ENCODE results near the gene RETREG3. TPM values are rescaled to one million over a fixed set of nuclear protein-coding genes. Genes with fewer than 3 reads are reported as not detected.

The RETREG3 gene
- polyA plus RNA-seq, 4 donors, result 38.0 to 58.7 (median 46.7) TPM

- DNase-seq (ENCODE audit: low read depth in 4 of 4, low spot score in 3 of 4), result no peak
Measured at GRCh38 chr17:42613699-42614295, 4.6 kb upstream of the RETREG3 start.

GRCh38 chr17:42612013-42612412 lies 2.8 kb upstream of the RETREG3 start:
- no peak for DNase-seq (ENCODE audit: low read depth in 4 of 4, low spot score in 3 of 4)

DNA sequence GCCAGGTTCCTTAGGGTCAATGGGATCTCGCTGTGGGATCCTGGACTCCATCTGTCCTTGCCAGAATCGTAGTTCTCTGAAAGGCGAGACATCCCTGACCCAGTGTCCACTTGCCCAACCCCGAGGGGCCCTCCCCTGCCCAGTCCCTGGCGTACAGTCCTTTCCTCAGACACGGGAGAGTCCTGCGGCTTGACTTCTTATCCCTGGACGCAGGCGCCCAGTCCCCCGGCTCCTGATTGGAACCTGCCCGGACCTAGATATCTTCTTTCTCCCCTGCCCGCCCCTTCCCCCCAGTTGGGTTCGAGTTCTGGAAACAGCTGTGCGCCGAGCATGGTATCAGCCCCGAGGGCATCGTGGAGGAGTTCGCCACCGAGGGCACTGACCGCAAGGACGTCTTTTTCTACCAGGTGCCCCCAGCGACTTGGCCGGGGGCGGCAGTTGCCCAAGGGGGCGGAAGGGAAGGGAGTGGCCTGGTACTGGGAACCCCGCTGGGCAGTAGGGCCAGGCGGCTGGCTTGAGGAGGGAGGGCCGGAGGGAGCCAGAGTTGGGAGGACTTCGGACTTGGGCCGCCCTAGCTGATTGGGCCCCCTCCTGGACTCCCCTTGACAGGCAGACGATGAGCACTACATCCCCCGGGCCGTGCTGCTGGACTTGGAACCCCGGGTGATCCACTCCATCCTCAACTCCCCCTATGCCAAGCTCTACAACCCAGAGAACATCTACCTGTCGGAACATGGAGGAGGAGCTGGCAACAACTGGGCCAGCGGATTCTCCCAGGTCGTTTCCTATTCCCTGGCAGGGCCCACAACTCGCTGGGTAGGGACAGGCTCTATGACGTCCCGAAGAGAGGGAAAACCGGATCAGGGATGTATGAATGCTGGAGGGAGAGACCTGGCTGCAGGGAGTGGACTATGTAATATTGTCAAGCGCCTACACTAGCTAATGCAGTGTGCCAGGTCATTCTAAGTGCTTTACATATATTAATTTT lies 934 bp upstream of the RETREG3 start:
- DNase-seq (ENCODE audit: low read depth in 4 of 4, low spot score in 3 of 4), result peak in 1 of 4 donors; percentile 15

DNA sequence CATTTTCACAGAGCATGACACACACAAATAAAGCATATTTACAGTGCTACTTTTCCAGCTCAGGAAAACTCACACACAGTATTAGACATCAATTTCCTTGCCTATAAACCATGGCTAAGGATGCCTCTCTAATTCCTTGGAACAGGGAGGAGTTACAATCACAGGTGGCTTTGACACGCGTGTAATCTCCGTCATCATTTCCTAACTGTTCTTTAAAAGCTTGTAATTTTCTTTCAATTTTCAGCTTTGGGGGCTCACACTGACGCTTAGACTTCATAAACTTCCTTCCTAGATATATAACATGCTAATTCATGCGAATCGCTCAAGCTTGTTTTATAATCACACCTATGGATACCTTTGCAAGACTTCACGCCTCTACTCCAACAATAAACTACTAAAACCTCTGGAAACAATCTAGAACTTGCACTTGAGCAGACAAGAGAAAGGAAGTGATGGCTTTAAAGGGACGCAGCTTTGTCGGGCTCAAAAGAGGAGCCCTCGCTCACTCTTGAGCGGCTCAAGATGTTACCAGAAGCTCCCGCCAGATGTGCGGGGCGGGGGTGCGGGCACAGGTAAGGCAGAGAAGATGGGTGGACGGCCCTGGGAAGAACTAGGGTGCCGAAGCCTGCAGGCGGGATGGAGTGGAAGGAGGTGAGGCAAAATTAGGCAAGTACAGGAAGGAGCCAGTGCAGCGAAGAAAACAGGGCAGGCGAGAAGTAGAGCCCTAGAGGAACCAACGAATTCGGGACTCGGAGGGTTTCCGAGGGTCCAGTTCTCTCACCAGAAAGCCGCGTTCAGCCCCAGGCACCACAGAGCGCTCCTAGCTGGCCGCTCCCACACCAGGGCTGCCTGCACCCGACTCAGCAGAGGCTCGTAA lies 631 bp downstream of the RETREG3 start:
- no peak for DNase-seq (ENCODE audit: low read depth in 4 of 4, low spot score in 3 of 4)

GRCh38 chr17:42607769-42608168 lies 1.4 kb downstream of the RETREG3 start:
- no peak for DNase-seq (ENCODE audit: low read depth in 4 of 4, low spot score in 3 of 4)

DNA sequence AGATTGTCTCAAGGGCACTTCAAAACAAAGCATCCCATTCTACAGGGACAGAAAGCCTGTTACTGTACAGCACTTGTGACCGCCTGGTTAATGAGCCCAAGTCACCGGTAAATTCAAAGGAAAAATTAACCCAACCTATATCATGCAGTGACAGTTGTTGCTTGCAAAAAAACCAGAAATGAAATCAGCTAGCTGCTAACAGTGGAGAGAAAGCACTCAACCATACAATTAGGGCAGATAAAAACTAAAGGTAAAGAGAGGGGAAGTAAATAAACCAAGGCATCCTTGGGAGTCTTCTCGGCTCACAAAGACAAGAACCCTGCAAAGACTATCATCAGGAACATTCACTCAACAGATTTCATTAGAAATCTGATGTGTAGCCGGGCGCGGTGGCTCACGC lies 5.9 kb downstream of the RETREG3 start:
- DNase-seq (ENCODE audit: low read depth in 4 of 4, low spot score in 3 of 4), result no peak

DNA sequence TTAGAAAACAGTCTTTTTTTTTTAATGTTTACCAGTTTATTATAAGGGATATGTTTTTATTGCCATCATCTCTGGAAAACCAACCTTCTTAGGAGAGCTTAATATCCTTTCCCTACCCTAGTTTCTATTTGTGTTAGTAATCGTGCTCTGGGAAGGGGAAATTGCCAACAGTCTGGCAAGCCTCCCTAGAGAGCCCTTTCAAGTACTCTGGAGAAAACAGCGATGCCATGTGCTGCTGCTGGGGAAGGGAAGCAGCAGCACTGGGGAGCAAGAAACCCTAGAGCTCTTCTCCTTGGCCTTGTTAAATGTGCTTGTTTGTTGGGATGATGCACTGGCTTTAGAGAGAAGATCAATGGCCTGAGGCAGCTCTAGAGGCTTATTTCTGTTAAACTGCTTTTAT lies 10.3 kb downstream of the RETREG3 start:
- no peak for DNase-seq (ENCODE audit: low read depth in 4 of 4, low spot score in 3 of 4)

DNA sequence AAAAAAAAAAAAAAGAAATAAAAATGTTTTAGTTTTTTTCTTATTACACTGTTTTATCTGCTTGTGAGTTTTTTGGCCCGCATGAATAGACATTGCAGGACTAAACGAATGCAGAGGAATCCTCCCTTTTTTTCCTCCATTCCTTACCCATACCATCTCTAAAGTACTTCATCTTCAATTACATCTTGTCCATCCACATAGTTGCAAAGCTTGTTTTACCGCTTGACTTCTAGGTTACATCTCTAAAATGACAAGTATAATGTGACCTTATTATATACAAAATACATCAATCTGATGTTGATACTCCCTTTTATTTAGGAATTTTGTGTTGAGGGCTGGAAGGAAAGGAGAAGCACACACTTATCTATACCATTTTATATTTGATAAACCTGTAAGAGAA lies 12.8 kb downstream of the RETREG3 start:
- DNase-seq (ENCODE audit: low read depth in 4 of 4, low spot score in 3 of 4), result no peak

GRCh38 chr17:42591411-42591810 lies 17.8 kb downstream of the RETREG3 start:
- no peak for DNase-seq (ENCODE audit: low read depth in 4 of 4, low spot score in 3 of 4)

DNA sequence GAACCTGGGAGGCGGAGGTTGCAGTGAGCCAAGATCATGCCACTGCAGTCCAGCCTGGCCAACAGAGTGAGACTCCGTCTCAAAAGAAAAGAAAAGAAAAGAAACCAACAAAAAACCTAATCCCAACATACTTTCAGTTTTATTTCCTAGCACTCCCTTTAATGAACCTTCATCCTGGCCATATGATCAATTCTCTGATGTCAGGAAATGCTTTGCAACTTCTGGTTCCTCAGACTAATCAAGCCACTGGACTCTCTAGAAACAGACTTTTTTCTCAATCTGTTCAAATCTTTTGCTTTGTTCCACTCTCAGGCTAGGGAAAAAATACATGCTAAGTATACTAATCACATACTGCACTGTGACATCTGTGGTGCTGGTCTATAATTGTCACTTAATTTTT lies 18.3 kb downstream of the RETREG3 start:
- DNase-seq (ENCODE audit: low read depth in 4 of 4, low spot score in 3 of 4), result no peak

- DNase-seq (ENCODE audit: low read depth in 4 of 4, low spot score in 3 of 4), result no peak
Measured at GRCh38 chr17:42586514-42587230, 22.5 kb downstream of the RETREG3 start.

GRCh38 chr17:42585353-42585752 lies 23.8 kb downstream of the RETREG3 start:
- no peak for DNase-seq (ENCODE audit: low read depth in 4 of 4, low spot score in 3 of 4)

GRCh38 chr17:42584880-42585279 lies 24.3 kb downstream of the RETREG3 start:
- DNase-seq (ENCODE audit: low read depth in 4 of 4, low spot score in 3 of 4), result no peak

- DNase-seq (ENCODE audit: low read depth in 4 of 4, low spot score in 3 of 4), result no peak
Measured at GRCh38 chr17:42581744-42582270, 27.4 kb downstream of the RETREG3 start.

GRCh38 chr17:42579794-42580551 lies 29.2 kb downstream of the RETREG3 start:
- no peak for DNase-seq (ENCODE audit: low read depth in 4 of 4, low spot score in 3 of 4)

- DNase-seq (ENCODE audit: low read depth in 4 of 4, low spot score in 3 of 4), result peak in 2 of 4 donors; percentile 68 to 73
Measured at GRCh38 chr17:42578282-42578869, 30.8 kb downstream of the RETREG3 start.

DNA sequence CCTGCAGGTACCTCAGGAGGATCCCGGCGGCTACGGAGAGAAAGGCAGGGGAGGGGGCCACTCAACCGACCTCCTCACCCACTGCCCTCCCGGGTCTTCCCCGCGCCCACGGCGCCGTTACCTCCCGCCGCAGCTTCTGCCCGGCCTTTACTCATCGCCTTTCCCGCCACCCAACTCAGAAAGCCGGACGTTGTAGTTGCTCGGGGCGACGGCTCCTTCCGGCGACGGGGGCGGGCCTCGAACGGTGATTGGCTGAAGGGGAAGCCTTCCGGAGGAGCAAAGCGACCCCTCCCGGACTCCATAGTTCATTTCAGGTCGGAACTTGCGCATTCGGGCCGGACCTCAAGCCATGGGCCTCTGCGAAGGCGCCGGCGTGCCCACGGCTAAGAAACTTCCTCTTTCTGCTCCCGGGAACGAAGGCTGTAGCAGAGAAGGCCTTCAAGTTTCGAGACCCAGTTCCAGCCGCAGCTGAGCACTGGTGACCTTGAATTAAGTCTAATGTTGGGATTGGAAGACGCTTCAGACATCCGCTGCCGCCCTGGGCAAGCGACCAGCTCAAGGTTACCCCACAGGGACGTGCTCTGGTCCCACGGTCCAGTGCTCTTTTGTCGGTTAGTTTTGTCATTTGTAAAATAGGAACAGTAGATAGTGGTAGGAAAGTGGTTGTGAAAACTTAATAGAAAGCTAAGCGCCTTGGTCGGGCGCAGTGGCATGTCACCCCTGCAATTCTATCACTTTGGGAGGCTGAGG lies 31.5 kb downstream of the RETREG3 start, which contains the start of gene PSMC3IP:
Gene PSMC3IP, minus strand, starts transcription at position 198 of the 750 bp plus-strand sequence. Its CDS starts 43 bp downstream, at position 155.
- peak; percentile 76 to 90 (median 79) for DNase-seq (ENCODE audit: low read depth in 4 of 4, low spot score in 3 of 4)

GRCh38 chr17:42577140-42577531 lies 32.0 kb downstream of the RETREG3 start:
- DNase-seq (ENCODE audit: low read depth in 4 of 4, low spot score in 3 of 4), result no peak

Measured in left renal pelvis (tissue), 4 donors.